HUES48 (cell line): Measurements from ENCODE around the gene NAAA.
"Not testable (repeated sequence)": the region's sequence is repeated elsewhere in the genome, so short reads cannot be mapped to it uniquely, and the experiment has no call there.

Experiments used
- H3K27ac ChIP-seq: one replicate; pipeline ENCODE4 v1.7.0; 2013; ENCODE audit warnings: low read depth, low read length, inconsistent platforms
- H3K27me3 ChIP-seq: 2 replicates; pipeline ENCODE4 v1.6.1; 2013; ENCODE audit warnings: mild to moderate bottlenecking, low read length; ENCODE audit not compliant: control insufficient read depth, insufficient read depth
- H3K36me3 ChIP-seq: 2 replicates; pipeline ENCODE4 v1.6.1; 2013; ENCODE audit warnings: low read length; ENCODE audit not compliant: control insufficient read depth, insufficient read depth
- H3K4me1 ChIP-seq: 2 replicates; pipeline ENCODE4 v1.6.1; 2013; ENCODE audit warnings: mild to moderate bottlenecking, low read length; ENCODE audit not compliant: control insufficient read depth, insufficient read depth
- H3K4me3 ChIP-seq: 2 replicates; pipeline ENCODE4 v1.5.1; 2013; ENCODE audit warnings: mild to moderate bottlenecking, low read depth, low read length
- H3K9ac ChIP-seq: 2 replicates; pipeline ENCODE4 v1.6.1; 2013; ENCODE audit warnings: mild to moderate bottlenecking, low read depth, low read length, moderate library complexity
- H3K9me3 ChIP-seq: 2 replicates; pipeline ENCODE4 v1.6.1; 2013; ENCODE audit warnings: low read length; ENCODE audit not compliant: control insufficient read depth, insufficient read depth

The NAAA gene

DNA sequence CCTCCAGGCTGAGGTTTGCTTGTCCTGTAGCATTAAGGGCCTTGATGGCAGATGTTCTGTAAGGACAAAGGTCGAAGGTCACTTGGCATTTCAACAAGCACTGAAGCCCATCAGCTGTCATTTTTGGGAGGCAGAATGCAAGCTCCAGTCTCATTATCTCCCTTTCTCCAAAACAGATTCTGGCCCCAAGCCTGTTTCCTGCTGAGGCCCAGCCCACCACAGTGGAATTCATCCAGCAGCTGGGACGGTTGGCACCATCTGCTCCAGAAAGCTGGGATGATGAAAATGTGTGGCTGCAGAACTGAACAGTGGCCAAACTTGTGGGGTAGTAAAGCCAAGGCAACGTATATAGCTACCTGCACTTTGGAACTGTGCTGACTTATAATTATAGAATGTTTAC is 20.9 kb downstream of the NAAA start:
- no peak overlapping the region for H3K27ac ChIP-seq

DNA sequence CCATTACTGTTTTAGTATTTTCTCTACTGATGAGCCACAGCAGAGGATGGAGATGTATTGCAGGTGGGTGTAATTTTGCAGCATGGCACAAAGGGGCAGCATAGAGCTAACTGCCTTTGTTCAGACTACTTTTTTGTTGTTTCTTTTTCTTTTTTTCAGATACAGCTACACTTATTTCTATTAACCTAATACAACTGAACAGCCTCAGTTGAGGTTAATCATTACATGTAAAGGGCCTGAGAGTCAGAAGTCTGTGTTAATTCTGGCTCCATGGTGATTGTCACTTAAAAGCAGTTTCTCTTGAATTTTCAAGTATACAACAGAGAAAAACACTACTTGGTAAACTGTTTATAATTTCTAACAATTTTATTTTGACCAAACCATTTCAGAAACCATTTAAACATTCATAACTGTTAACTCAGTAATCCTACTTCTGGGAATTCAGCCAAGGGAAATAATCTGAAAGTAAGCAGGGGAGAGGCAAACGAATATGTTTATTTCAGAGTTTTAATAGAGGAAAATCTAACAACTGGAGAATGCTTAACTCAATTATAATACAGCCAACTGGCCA is 24.6 kb downstream of the NAAA start:
- no peak overlapping the region for H3K27ac ChIP-seq
- no peak overlapping the region for H3K4me3 ChIP-seq
- no peak overlapping the region for H3K9ac ChIP-seq

More for the DNA sequence above, 20.9 kb downstream of the NAAA start:
- Histone ChIP-seq H3K9me3 (no peaks in the 10 kb centered on the region), H3K9ac (no peak overlapping the region), H3K36me3 (no peaks in the 10 kb centered on the region), H3K4me1 (peaks cover 7% of the 10 kb centered on the region), H3K4me3 (no peak overlapping the region), H3K27me3 (no peaks in the 10 kb centered on the region)

DNA sequence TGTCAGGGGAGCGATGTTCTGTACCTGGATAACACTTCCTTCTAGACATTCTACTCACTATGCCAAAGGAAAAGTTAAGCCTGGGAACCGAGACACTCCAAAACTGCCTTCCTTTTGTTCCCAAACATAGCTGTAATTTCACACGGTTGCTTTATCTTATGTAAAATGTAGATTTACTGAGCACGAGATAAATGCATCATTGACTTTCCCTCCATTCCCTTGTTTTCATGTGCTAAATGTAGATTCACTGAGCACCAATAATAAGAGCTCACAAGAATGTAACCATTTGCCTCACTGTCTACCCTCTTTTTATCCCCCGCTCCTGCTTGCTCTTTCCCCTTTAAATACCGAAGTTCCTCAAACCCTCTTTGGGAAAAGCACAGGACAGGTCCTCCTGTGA is 27.8 kb downstream of the NAAA start:
- Histone ChIP-seq H3K36me3 (no peaks in the 10 kb centered on the region), H3K4me3 (no peak overlapping the region), H3K27me3 (no peaks in the 10 kb centered on the region), H3K9ac (no peak overlapping the region), H3K9me3 (peaks cover 24% of the 10 kb centered on the region), H3K4me1 (no peaks in the 10 kb centered on the region; the same call in 1 of the 2 replicates), H3K27ac (no peak overlapping the region)

More for the DNA sequence above, 24.6 kb downstream of the NAAA start:
- Histone ChIP-seq H3K9me3 (peaks cover 5% of the 10 kb centered on the region; the same call in 1 of the 2 replicates), H3K36me3 (no peaks in the 10 kb centered on the region), H3K27me3 (no peaks in the 10 kb centered on the region), H3K4me1 (no peaks in the 10 kb centered on the region)

DNA sequence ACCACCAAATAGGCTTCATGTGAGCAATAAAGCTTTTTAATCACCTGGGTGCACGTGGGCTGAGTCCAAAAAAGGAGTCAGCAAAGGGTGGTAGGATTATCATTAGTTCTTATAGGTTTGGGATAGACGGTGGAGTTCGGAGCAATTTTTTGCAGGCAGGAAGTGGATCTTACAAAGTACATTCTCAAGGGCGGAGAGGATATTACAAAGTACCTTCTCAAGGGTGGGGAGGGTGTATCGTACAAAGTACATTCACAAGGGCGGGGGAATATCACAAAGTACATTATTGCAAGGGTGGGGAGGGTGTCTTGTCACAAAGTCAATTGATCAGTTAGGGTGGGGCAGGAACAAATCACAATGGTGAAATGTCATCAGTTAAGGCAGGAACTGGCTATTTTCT is 30.0 kb downstream of the NAAA start:
- not testable (repeated sequence) for H3K4me1 ChIP-seq, H3K27me3 ChIP-seq, H3K4me3 ChIP-seq, H3K27ac ChIP-seq, H3K36me3 ChIP-seq, H3K9ac ChIP-seq
- peaks cover 24% of the 10 kb centered on the region for H3K9me3 ChIP-seq

DNA sequence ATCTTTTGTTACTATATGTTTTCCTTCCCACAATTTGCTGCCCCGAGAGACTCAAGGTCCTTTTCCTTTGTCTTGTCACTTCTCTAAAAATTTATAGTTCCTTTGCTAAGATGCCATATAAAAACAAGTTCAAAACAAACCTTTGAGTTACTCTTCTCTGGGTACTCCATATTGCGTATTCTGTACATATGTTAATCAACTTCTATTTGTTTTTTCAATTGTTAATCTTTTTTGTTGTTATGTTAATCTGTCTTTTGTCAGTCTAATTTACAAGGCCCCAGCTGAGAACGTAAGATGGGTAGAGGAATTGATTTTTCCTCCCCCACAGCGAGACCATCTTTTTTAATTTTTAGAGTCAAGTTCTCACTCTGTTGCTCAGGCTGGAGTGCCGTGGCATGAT is 31.4 kb downstream of the NAAA start:
- H3K36me3 ChIP-seq = no peaks in the 10 kb centered on the region
- peak overlapping the region; percentile 42 for H3K27ac ChIP-seq
- H3K4me3 ChIP-seq = peak overlapping the region; percentile 5; the same call in 1 of the 2 replicates
- H3K27me3 ChIP-seq = no peaks in the 10 kb centered on the region
- no peaks in the 10 kb centered on the region; the same call in 1 of the 2 replicates for H3K4me1 ChIP-seq
- peaks cover 24% of the 10 kb centered on the region for H3K9me3 ChIP-seq
- no peak overlapping the region for H3K9ac ChIP-seq

DNA sequence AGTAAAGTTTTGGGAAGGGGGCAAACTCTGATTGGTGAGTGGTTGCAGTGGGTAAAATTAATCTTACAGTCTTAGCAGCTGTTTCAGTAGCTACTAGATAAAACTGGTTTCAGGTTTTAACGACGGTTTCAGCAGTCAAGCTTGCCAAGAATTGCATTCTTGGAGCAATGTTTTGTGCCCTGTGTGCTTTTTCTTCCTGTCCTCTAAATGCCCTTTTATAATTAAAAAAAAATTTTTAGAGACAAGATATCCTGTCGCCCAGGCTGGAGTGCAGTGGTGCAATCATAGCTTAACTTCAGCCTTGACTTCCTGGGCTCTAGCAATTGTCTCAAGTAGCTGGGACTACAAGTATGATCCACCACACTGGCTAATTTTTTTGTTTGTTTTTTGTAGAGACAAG is 32.3 kb downstream of the NAAA start:
- no peak overlapping the region for H3K4me3 ChIP-seq
- H3K27me3 ChIP-seq = no peaks in the 10 kb centered on the region
- no peaks in the 10 kb centered on the region for H3K36me3 ChIP-seq
- no peaks in the 10 kb centered on the region; the same call in 1 of the 2 replicates for H3K4me1 ChIP-seq
- no peak overlapping the region for H3K27ac ChIP-seq
- no peak overlapping the region for H3K9ac ChIP-seq
- H3K9me3 ChIP-seq = peaks cover 24% of the 10 kb centered on the region

DNA sequence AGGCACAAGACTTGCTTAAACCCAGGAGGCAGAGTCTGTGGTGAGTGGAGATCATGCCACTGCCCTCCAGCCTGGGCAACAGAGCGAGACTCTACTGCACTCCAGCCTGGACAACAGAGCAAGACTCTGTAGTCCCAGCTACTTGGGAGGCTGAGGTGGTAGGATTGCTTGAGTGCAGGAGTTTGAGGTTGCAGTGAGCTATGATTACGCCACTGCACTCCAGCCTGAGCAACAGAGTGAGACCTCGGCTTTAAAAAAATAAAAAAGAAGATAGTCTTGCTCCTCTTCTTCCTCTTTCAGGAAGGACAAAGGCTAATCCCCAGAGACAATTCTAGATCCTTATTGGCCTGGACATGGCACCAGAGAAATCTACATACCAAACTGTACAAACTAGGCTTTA is 32.8 kb downstream of the NAAA start:
- H3K36me3 ChIP-seq = no peaks in the 10 kb centered on the region
- no peak overlapping the region for H3K4me3 ChIP-seq
- no peak overlapping the region for H3K27ac ChIP-seq
- no peak overlapping the region for H3K9ac ChIP-seq
- no peaks in the 10 kb centered on the region for H3K27me3 ChIP-seq
- no peaks in the 10 kb centered on the region; the same call in 1 of the 2 replicates for H3K4me1 ChIP-seq
- H3K9me3 ChIP-seq = peaks cover 24% of the 10 kb centered on the region

DNA sequence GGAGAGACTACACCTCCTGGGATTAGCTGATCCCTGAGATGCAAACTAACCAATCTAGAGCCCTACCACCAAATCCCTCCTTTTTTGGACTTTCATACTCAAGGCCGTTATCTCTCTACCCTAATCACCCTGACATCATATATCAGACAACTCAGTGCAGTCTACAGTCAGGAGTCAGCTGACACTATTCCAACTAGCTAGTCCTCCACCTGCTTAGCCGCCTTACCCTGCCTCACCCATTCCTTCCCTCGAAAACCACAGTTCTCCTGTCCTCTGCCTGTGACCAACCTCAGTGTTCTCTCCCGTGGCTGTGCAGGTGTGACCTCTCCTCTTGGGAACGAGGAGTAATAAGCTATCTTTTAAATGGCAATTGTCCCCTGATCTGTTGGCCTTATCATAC is 36.7 kb downstream of the NAAA start:
- H3K9me3 ChIP-seq = peaks cover 5% of the 10 kb centered on the region
- H3K27me3 ChIP-seq = no peaks in the 10 kb centered on the region
- H3K36me3 ChIP-seq = no peaks in the 10 kb centered on the region
- H3K27ac ChIP-seq = no peak overlapping the region
- no peak overlapping the region for H3K9ac ChIP-seq
- H3K4me1 ChIP-seq = no peaks in the 10 kb centered on the region
- no peak overlapping the region for H3K4me3 ChIP-seq

DNA sequence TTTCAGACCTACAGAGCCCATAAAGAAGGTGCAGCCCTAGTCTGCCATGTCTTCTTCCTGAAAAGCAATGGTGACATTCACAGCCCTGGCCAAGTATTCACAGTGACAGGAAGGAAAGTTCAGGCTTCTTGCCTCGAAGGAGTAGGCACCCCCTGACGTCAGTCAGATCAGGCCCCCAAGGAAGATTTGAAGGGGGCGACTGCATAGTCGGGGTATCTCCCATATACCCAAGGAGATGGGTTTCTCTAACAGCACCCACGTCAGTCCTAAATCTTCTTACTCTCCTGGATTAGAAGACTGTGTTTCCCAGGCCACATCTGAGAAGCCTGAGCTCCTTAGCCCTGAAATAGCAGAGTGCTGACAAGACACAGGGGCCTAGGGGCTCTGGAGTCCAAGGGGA is 38.5 kb downstream of the NAAA start, which contains the start of gene PPEF2:
Gene PPEF2 (minus strand): TSS at position 101 of the 400 bp plus-strand sequence. CDS start 6,127 bp downstream, outside the sequence.
- Histone ChIP-seq H3K9me3 (peaks cover 3% of the 10 kb centered on the region; the same call in 1 of the 2 replicates), H3K36me3 (no peaks in the 10 kb centered on the region), H3K27me3 (no peaks in the 10 kb centered on the region), H3K4me3 (no peak within 1 kb of the TSS), H3K27ac (no peak within 1 kb of the TSS), H3K4me1 (no peaks in the 10 kb centered on the region), H3K9ac (no peak within 1 kb of the TSS)

DNA sequence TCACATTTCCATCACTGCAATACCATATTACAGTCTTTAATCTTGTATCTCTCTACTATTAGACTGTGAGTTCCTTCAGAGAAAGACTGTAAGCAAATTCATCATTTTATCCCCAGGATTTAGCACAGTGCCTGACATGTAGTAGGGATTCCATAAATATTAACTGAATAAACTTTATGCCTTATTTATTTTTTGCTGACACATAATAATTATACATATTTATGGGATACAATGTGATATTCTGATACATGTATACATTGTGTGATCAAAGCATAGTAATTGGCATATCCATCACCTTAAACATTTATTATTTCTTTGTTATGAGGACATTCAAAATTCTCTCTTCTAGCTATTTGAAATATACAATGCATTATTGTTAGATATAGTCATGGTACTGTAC is 42.3 kb downstream of the NAAA start:
- H3K4me1 ChIP-seq = no peaks in the 10 kb centered on the region
- H3K36me3 ChIP-seq = no peaks in the 10 kb centered on the region
- no peak overlapping the region for H3K4me3 ChIP-seq
- H3K27ac ChIP-seq = no peak overlapping the region
- no peak overlapping the region for H3K9ac ChIP-seq
- H3K9me3 ChIP-seq = peaks cover 3% of the 10 kb centered on the region; the same call in 1 of the 2 replicates
- H3K27me3 ChIP-seq = no peaks in the 10 kb centered on the region

DNA sequence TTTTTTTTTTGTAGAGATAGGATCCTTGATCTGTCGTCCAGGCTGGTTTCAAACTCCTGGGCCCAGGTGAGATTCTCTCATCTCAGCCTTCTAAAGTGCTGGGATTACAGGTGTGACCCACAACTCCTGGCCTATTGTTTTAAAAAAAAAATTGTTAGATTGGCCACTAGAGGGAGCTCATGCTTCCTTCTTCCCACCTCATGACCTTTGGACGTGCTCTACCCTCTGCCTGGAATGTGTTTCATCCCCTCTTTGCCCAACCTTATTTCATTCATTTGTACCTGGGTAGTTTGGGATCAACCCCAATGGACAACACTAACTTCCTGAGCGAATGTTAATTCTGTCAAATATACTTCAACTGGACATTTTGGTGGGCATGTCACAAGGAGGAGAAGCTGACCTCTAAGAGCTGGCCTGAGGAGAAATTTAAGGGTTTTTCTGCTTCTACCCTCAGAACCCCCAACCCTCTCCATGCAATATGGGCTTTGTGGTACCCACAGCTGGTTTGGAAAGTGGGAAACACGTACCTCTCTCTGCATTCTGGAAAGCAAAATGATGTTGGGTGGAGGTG is 45.0 kb downstream of the NAAA start:
- no peak overlapping the region for H3K9ac ChIP-seq
- no peak overlapping the region for H3K4me3 ChIP-seq
- no peaks in the 10 kb centered on the region for H3K27me3 ChIP-seq
- no peaks in the 10 kb centered on the region for H3K36me3 ChIP-seq
- peaks cover 3% of the 10 kb centered on the region; the same call in 1 of the 2 replicates for H3K9me3 ChIP-seq
- no peaks in the 10 kb centered on the region for H3K4me1 ChIP-seq
- no peak overlapping the region for H3K27ac ChIP-seq
